Epithelial cell of esophagus (primary cell): ENCODE measurements around the gene TP53I3.

Source experiments
- DNase-seq: peaks from one replicate; pipeline ENCODE4 v3.0.0; 2010; ENCODE audit warnings: low read depth
- H3K4me3 ChIP-seq: 2 replicates; pipeline ENCODE4 v1.5.1; 2011; ENCODE audit warnings: mild to moderate bottlenecking, low read length, control low read depth
- TF ChIP-seq, protein P1 (sequence below): IDR thresholded peaks from 2 replicates; pipeline ENCODE4 v1.5.1; 2011; ENCODE audit warnings: low read depth, mild to moderate bottlenecking, low read length, control low read depth, inconsistent platforms; ENCODE audit not compliant: insufficient read depth; ENCODE audit errors: missing control alignments

Gene TP53I3

DNA sequence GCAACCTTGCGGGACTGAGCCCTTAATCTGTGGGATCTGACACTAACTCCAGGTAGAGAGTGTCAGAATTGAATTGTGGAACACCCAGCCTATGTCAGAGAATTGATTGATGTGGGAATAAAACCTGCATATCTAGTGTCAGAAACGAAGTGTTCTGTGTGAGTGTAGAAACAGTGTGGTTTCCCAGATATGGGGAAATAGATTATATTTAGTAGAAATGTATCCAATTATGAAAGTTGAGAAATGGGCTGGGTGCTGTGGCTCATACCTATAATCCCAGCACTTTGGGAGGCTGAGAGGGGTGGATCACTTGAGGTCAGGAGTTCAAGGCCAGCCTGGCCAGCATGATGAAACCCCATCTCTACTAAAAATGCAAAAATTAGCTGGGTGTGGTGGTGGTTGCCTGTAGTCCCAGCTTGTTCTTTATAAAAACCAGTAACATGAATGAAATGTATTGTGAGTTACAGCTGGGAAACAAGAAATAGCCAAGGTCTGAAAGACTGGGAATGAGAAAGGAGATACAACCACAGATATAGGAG is 4.3 kb upstream of the TP53I3 start:
- H3K4me3 ChIP-seq: no peak overlapping the region
- DNase-seq: no peak
- TF ChIP-seq, protein P1, sequence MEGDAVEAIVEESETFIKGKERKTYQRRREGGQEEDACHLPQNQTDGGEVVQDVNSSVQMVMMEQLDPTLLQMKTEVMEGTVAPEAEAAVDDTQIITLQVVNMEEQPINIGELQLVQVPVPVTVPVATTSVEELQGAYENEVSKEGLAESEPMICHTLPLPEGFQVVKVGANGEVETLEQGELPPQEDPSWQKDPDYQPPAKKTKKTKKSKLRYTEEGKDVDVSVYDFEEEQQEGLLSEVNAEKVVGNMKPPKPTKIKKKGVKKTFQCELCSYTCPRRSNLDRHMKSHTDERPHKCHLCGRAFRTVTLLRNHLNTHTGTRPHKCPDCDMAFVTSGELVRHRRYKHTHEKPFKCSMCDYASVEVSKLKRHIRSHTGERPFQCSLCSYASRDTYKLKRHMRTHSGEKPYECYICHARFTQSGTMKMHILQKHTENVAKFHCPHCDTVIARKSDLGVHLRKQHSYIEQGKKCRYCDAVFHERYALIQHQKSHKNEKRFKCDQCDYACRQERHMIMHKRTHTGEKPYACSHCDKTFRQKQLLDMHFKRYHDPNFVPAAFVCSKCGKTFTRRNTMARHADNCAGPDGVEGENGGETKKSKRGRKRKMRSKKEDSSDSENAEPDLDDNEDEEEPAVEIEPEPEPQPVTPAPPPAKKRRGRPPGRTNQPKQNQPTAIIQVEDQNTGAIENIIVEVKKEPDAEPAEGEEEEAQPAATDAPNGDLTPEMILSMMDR: no peak

DNA sequence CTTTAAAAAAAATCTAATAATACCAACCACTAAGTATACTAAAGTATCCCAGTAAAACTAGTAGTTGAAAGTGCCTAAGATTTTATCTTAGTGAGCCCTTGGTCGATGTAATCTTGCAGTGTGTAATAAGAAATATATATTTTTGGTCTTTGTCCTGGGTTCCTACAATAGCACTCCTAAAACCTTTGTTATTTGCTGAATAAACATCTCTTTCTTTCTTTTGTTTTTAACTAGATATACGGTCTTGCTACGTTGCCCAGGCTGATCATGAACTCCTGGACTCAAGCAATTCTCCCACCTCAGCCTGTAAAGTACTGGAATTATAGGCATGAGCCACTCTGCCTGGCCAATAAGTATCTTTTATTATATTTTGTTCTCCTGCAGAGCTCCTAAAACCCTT is 2.4 kb upstream of the TP53I3 start:
- no peak for DNase-seq
- H3K4me3 ChIP-seq: no peak overlapping the region
- TF ChIP-seq, protein P1: no peak

DNA sequence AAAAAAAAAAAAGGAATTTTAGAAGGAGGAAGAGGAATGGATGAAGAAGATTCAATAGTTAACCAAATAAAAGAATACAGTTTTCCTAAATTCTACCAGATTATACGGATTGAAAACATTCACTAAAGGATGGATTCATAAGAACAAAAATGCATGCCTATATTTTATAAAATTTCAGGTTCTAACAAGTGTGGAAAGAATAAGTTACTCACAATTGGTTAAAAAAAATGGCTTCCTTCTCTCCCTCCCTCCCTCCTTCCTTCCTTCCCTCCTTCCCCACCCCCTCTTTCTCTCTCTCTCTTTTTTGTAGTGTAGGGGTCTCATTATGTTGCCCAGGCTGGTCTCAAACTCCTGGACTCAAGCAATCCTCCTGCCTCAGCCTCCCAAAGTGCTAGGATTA is 1.6 kb upstream of the TP53I3 start:
- TF ChIP-seq, protein P1: no peak
- H3K4me3 ChIP-seq: no peak overlapping the region
- DNase-seq: no peak

DNA sequence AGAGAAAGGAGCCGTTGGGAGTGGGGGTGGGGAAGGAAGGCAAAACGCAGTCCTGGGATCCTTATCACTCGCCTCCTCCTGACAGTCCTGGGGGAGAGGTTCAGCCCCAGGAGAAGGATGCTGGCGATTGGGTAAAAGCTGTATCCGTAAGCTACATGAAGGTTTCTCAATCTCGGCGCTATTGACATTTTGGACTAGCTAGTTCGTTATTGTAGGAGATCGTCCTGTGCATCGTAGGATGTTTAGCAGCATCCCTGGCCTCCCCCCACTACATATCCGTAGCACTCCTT is 511 bp upstream of the TP53I3 start:
- H3K4me3 ChIP-seq: peak overlapping the region; percentile 76
- DNase-seq: peak; percentile 33
- TF ChIP-seq, protein P1: no peak

DNA sequence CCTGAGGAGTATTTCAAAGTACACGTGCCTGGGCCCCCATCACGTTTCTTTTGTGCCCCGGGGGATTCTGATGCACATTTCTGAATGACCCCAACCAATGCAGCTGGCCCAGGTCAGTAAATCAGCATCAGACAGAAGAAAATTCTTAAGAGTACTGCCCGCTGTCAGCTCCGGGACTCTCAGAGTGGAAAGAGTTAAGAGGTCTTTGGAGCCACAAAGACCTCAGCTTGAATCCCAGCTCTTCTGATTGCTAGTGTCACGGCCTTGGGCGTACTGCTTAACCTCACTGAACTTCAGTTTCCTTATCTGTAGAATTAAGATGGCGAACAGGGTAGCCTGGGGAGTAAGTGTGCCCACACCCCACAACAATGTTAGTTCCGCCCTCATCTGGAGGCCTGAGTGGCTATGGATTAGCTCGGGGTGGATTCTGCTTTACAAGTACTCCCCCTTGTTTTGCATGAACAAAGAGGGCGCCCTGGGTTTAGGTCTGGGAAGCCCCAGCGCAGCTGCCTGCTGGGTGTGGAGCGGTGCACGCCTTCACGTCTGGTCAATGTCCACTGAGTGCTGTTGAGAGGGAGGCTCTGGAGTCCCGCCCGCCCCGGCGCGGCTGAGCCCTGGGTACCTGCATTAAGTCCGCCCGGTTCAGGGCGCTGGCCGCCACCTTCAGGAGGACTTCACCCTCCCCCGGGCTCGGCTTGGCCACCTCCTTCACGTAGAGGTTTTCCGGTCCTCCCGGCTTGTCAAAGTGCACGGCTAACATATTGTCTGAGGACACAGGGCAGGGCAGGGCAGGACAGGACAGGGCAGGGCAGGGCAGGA is 858 bp downstream of the TP53I3 start:
- DNase-seq: peak; percentile 83
- TF ChIP-seq, protein P1: peak; percentile 8
- peak overlapping the region; percentile 76 for H3K4me3 ChIP-seq

DNA sequence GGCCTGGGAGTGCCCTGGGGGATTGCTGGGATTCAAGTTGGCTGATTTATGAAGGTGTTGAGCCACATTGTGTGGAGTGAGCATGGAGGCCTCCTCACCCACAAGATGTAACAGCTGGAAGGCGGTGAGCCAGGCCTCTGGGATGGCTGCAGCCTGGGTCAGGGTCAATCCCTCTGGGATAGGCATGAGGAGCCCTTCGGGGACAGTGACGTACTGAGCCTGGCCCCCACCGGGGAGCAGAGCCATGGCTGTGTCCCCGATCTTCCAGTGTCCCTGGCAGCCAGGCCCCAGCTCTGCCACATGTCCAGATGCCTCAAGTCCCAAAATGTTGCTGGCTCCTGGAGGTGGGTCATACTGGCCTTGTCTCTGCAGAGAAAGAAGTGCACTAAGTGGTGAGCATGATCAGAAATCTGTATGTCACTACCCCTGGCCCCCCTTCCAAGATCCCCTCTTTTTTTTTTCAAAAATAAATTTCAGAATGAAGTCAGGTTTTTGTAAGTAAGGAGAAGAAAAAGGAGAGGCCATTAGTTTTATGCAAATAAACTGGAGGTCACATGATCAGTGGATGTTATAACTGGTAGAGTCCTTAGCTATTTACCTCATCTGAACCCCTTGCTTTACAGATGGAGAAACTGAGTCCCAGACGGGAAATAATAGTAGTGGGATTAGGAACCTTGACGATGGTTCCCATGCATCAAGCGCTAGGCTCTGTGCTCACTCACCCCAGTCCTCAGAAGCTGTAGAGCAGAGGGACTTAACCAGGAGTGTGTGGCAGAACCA is 1.7 kb downstream of the TP53I3 start:
- H3K4me3 ChIP-seq: peak overlapping the region; percentile 76
- TF ChIP-seq, protein P1: no peak
- DNase-seq: no peak
